Measurements from ENCODE around the gene LAMB2. TPM values are rescaled to one million over a fixed set of nuclear protein-coding genes. Genes with fewer than 3 reads are reported as not detected.

LAMB2 gene
- total RNA-seq, 3 donors from 2014 or later: 411 to 700 (median 540) TPM

GRCh38 chr3:49161197-49161596 is 28.3 kb upstream of the LAMB2 start:
- peaks cover 0 to 10% of the 10 kb centered on the region in 2 donors for H3K4me1 ChIP-seq
- no peak overlapping the region for H3K27ac ChIP-seq
- no peaks in the 10 kb centered on the region for H3K9me3 ChIP-seq
- intact Hi-C loops (cut with DNase I; ENCODE audit: low total_unique reads): no loop called here
- no peak overlapping the region for H3K4me3 ChIP-seq
- no peak for DNase-seq (ENCODE audit: low spot score in 2 of 2)
- H3K27me3 ChIP-seq: no peaks in the 10 kb centered on the region
- TF ChIP-seq CTCF (IDR thresholded peaks at IDR 0.05) (no peak), POLR2AphosphoS5 (IDR thresholded peaks at IDR 0.05) (no peak), POLR2A (IDR thresholded peaks at IDR 0.05) (no peak)
- peaks cover 5% of the 10 kb centered on the region for H3K36me3 ChIP-seq

DNA sequence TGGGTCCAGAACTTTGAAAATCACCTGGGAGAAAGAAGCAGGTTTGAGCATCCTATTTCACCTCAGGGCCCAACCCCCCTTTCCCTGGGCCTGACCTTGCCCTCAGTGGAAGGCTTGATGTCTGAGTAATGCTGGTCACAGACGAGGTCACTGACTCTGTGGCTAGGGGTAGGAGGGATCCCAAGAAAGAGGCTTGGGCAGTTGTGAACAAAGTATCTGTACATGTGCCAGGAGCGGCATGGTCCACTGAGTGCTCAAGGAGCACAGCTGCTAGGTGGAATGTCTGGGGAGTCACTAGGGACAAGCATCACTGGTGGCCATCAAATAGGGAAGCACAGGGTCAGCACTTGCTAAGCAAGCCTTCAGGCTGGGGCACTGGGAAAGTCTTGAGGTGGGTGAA is 25.9 kb upstream of the LAMB2 start:
- DNase-seq (ENCODE audit: low spot score in 2 of 2): no peak
- Histone ChIP-seq H3K4me3 (no peak overlapping the region), H3K27me3 (no peaks in the 10 kb centered on the region), H3K9me3 (no peaks in the 10 kb centered on the region), H3K27ac (no peak overlapping the region), H3K36me3 (peaks cover 3% of the 10 kb centered on the region), H3K4me1 (no peaks in the 10 kb centered on the region)
- intact Hi-C loops (cut with DNase I; ENCODE audit: low total_unique reads): no loop called here
- TF ChIP-seq POLR2AphosphoS5 (IDR thresholded peaks at IDR 0.05): no peak
- TF ChIP-seq POLR2A (IDR thresholded peaks at IDR 0.05): no peak
- TF ChIP-seq CTCF (IDR thresholded peaks at IDR 0.05): no peak

GRCh38 chr3:49158103-49158709 is 25.4 kb upstream of the LAMB2 start:
- no peaks in the 10 kb centered on the region for H3K36me3 ChIP-seq
- H3K9me3 ChIP-seq: no peaks in the 10 kb centered on the region
- intact Hi-C loops (cut with DNase I; ENCODE audit: low total_unique reads): no loop called here
- no peaks in the 10 kb centered on the region for H3K4me1 ChIP-seq
- TF ChIP-seq CTCF (IDR thresholded peaks at IDR 0.05): peak in 1 of 3 donors; percentile 31
- TF ChIP-seq POLR2AphosphoS5 (IDR thresholded peaks at IDR 0.05): no peak
- DNase-seq (ENCODE audit: low spot score in 2 of 2): no peak
- H3K27ac ChIP-seq: no peak overlapping the region
- H3K4me3 ChIP-seq: no peak overlapping the region
- no peaks in the 10 kb centered on the region for H3K27me3 ChIP-seq

DNA sequence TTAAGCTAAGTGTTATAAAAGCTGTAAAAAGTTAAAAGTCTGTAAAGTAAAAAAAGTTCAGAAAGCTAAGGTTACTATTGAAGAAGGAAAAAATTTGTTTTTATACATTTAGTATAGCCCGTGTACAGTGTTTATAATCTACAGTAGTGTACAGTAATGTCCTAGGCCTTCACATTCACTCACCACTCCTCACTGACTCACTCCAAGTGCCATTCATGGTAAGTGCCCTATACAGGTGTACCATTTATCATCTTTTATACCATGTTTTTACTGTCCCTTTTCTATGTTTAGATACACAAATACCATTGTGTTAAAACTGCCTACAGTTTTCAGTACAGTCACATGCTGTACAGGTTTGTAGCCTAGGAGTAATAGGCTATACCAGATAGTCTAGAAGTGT is 24.4 kb upstream of the LAMB2 start:
- no peaks in the 10 kb centered on the region for H3K9me3 ChIP-seq
- no peaks in the 10 kb centered on the region for H3K27me3 ChIP-seq
- TF ChIP-seq CTCF (IDR thresholded peaks at IDR 0.05) (no peak), POLR2A (IDR thresholded peaks at IDR 0.05) (no peak), POLR2AphosphoS5 (IDR thresholded peaks at IDR 0.05) (no peak)
- H3K36me3 ChIP-seq: no peaks in the 10 kb centered on the region
- DNase-seq (ENCODE audit: low spot score in 2 of 2): no peak
- no peaks in the 10 kb centered on the region for H3K4me1 ChIP-seq
- no peak overlapping the region for H3K4me3 ChIP-seq
- intact Hi-C loops (cut with DNase I; ENCODE audit: low total_unique reads): no loop called here
- H3K27ac ChIP-seq: no peak overlapping the region

GRCh38 chr3:49153349-49153912 is 20.6 kb upstream of the LAMB2 start:
- Histone ChIP-seq H3K27me3 (no peaks in the 10 kb centered on the region), H3K9me3 (no peaks in the 10 kb centered on the region), H3K4me1 (no peaks in the 10 kb centered on the region), H3K27ac (no peak overlapping the region), H3K36me3 (no peaks in the 10 kb centered on the region), H3K4me3 (no peak overlapping the region)
- TF ChIP-seq CTCF (IDR thresholded peaks at IDR 0.05) (no peak), POLR2A (IDR thresholded peaks at IDR 0.05) (no peak), POLR2AphosphoS5 (IDR thresholded peaks at IDR 0.05) (no peak)
- intact Hi-C loops (cut with DNase I; ENCODE audit: low total_unique reads): no loop called here
- DNase-seq (ENCODE audit: low spot score in 2 of 2): no peak
